Neural progenitor cell (in vitro differentiated cells): ENCODE data around the gene C17orf113. TPM values are rescaled to one million over a fixed set of nuclear protein-coding genes. Genes with fewer than 3 reads are reported as not detected.

Experiments
- DNase-seq: peaks from one replicate; pipeline ENCODE4 v3.0.0-alpha.2; 2016; ENCODE audit warnings: low spot score
- H2AFZ ChIP-seq: fragments of 200-600 bp; sonication (generic); replicated peaks from 2 replicates; pipeline ENCODE4 v1.6.1; 2016; ENCODE audit warnings: antibody characterized with exemption
- H3F3A ChIP-seq: fragments of 200-600 bp; sonication (generic); 2 replicates; pipeline ENCODE4 v1.6.1; 2016; ENCODE audit warnings: antibody characterized with exemption, low read depth
- H3K27ac ChIP-seq: fragments of 200-600 bp; sonication (generic); 2 replicates; pipeline ENCODE4 v1.5.1; 2016; ENCODE audit warnings: mild to moderate bottlenecking
- H3K27me3 ChIP-seq: fragments of 200-600 bp; sonication (generic); 2 replicates; pipeline ENCODE4 v1.6.1; 2016; ENCODE audit warnings: mild to moderate bottlenecking, moderate library complexity
- H3K36me3 ChIP-seq: fragments of 200-600 bp; sonication (generic); 2 replicates; pipeline ENCODE4 v1.5.1; 2016
- H3K4me1 ChIP-seq: fragments of 200-600 bp; sonication (generic); 2 replicates; pipeline ENCODE4 v1.6.1; 2016; ENCODE audit warnings: mixed run types
- H3K4me2 ChIP-seq: fragments of 200-600 bp; sonication (generic); 2 replicates; pipeline ENCODE4 v1.6.1; 2016
- H3K4me3 ChIP-seq: fragments of 200-600 bp; sonication (generic); 2 replicates; pipeline ENCODE4 v1.5.1; 2016
- H3K79me2 ChIP-seq: fragments of 200-600 bp; sonication (generic); 2 replicates; pipeline ENCODE4 v1.6.1; 2016; ENCODE audit warnings: low read depth
- H3K9ac ChIP-seq: fragments of 200-600 bp; sonication (generic); 2 replicates; pipeline ENCODE4 v1.6.1; 2016
- H3K9me3 ChIP-seq: fragments of 200-600 bp; sonication (generic); 2 replicates; pipeline ENCODE4 v1.5.1; 2016; ENCODE audit warnings: low read depth
- H4K20me1 ChIP-seq: fragments of 200-600 bp; sonication (generic); 2 replicates; pipeline ENCODE4 v1.6.1; 2016; ENCODE audit warnings: low read depth
- H3K27ac Mint-ChIP-seq: 3 replicates; pipeline ENCODE4 v1.8.0; 2021; ENCODE audit warnings: mixed read lengths
- H3K27me3 Mint-ChIP-seq: 2 replicates; pipeline ENCODE4 v1.8.0; 2022; ENCODE audit warnings: low read depth, mild to moderate bottlenecking, inconsistent platforms, moderate library complexity, mixed read lengths; ENCODE audit not compliant: insufficient read depth
- H3K36me3 Mint-ChIP-seq: 3 replicates; pipeline ENCODE4 v1.8.0; 2021; ENCODE audit warnings: mixed read lengths
- H3K4me1 Mint-ChIP-seq: 3 replicates; pipeline ENCODE4 v1.8.0; 2021; ENCODE audit warnings: mixed read lengths
- H3K4me3 Mint-ChIP-seq: 3 replicates; pipeline ENCODE4 v1.8.0; 2021; ENCODE audit warnings: mild to moderate bottlenecking, moderate library complexity, mixed read lengths
- H3K9me3 Mint-ChIP-seq: 3 replicates; pipeline ENCODE4 v1.8.0; 2020; ENCODE audit warnings: mixed read lengths
- CTCF ChIP-seq: fragments of 200-600 bp; sonication (generic); IDR thresholded peaks from 2 replicates; pipeline ENCODE4 v1.5.1; 2017; ENCODE audit warnings: antibody characterized with exemption, mild to moderate bottlenecking
- EZH2 ChIP-seq: fragments of 200-600 bp; sonication (generic); IDR thresholded peaks from 2 replicates; pipeline ENCODE4 v1.6.1; 2017; ENCODE audit warnings: antibody characterized with exemption, mild to moderate bottlenecking, moderate library complexity
- EZH2phosphoT487 ChIP-seq: fragments of 200-600 bp; sonication (generic); IDR thresholded peaks from 2 replicates; pipeline ENCODE4 v1.6.1; 2017; ENCODE audit warnings: antibody characterized with exemption
- total RNA-seq: library from RNA; depleted of rRNA; stranded (reverse); fragments of >200 nt; gene quantifications from 2 replicates; pipeline ENCODE4 v1.2.3, GENCODE V29; 2015; ENCODE audit warnings: low replicate concordance

C17orf113 gene
- total RNA-seq, 1 donor from 2014 or later = 2.2 TPM

GRCh38 chr17:42034059-42034458, 16.3 kb downstream of the C17orf113 start:
- Histone ChIP-seq H3F3A (peaks cover 5% of the 10 kb centered on the region), H3K9ac (no peak overlapping the region), H3K4me1 (peaks cover 15% of the 10 kb centered on the region), H3K4me3 (no peak overlapping the region), H3K27me3 (no peaks in the 10 kb centered on the region), H3K36me3 (no peaks in the 10 kb centered on the region), H2AFZ (no peak overlapping the region), H4K20me1 (no peaks in the 10 kb centered on the region), H3K4me2 (no peak overlapping the region), H3K27ac (no peak overlapping the region), H3K9me3 (no peaks in the 10 kb centered on the region), H3K79me2 (no peaks in the 10 kb centered on the region)
- no peak overlapping the region for H3K4me3 Mint-ChIP-seq
- peaks cover 34% of the 10 kb centered on the region for H3K4me1 Mint-ChIP-seq
- H3K27ac Mint-ChIP-seq = peak overlapping the region; percentile 70
- H3K36me3 Mint-ChIP-seq = no peaks in the 10 kb centered on the region
- H3K9me3 Mint-ChIP-seq = no peaks in the 10 kb centered on the region
- peaks cover 14% of the 10 kb centered on the region for H3K27me3 Mint-ChIP-seq
- TF ChIP-seq CTCF (no peak), EZH2phosphoT487 (no peak), EZH2 (no peak)
- no peak for DNase-seq

GRCh38 chr17:42031584-42031983, 18.8 kb downstream of the C17orf113 start:
- Mint-ChIP-seq H3K4me1 (peaks cover 46% of the 10 kb centered on the region), H3K27me3 (peaks cover 13% of the 10 kb centered on the region), H3K36me3 (no peaks in the 10 kb centered on the region), H3K27ac (no peak overlapping the region), H3K4me3 (no peak overlapping the region), H3K9me3 (no peaks in the 10 kb centered on the region)
- Histone ChIP-seq H3F3A (peaks cover 29% of the 10 kb centered on the region), H3K79me2 (no peaks in the 10 kb centered on the region), H3K36me3 (no peaks in the 10 kb centered on the region), H3K27me3 (no peaks in the 10 kb centered on the region), H3K4me3 (no peak overlapping the region), H3K9me3 (no peaks in the 10 kb centered on the region), H4K20me1 (no peaks in the 10 kb centered on the region), H3K4me1 (peaks cover 24% of the 10 kb centered on the region), H2AFZ (no peak overlapping the region), H3K27ac (no peak overlapping the region), H3K9ac (no peak overlapping the region), H3K4me2 (no peak overlapping the region)
- TF ChIP-seq EZH2phosphoT487 (no peak), EZH2 (no peak), CTCF (no peak)
- DNase-seq = no peak

- Mint-ChIP-seq H3K4me3 (peak overlapping the region; percentile 72), H3K27ac (peak overlapping the region; percentile 99), H3K36me3 (no peaks in the 10 kb centered on the region), H3K27me3 (peaks cover 11% of the 10 kb centered on the region), H3K9me3 (no peaks in the 10 kb centered on the region), H3K4me1 (peaks cover 59% of the 10 kb centered on the region)
- Histone ChIP-seq H3K36me3 (no peaks in the 10 kb centered on the region), H3K79me2 (no peaks in the 10 kb centered on the region), H3K9ac (no peak overlapping the region), H3K9me3 (no peaks in the 10 kb centered on the region), H3K27me3 (no peaks in the 10 kb centered on the region), H3K4me1 (peaks cover 27% of the 10 kb centered on the region), H3K4me2 (peak overlapping the region; percentile 71), H3F3A (peaks cover 46% of the 10 kb centered on the region), H3K27ac (peak overlapping the region; percentile 28), H4K20me1 (no peaks in the 10 kb centered on the region), H3K4me3 (no peak overlapping the region), H2AFZ (peak overlapping the region; percentile 40)
- TF ChIP-seq EZH2 = no peak
- no peak for TF ChIP-seq CTCF
- TF ChIP-seq EZH2phosphoT487 = no peak
- DNase-seq = no peak
Observed at GRCh38 chr17:42028791-42029127, 21.6 kb downstream of the C17orf113 start.
